GM23338 (cell line): ENCODE data around the gene PLA1A. TPM values are rescaled to one million over a fixed set of nuclear protein-coding genes. Genes with fewer than 3 reads are reported as not detected.

ENCODE experiments used
- ATAC-seq: fragments of 200-7000 bp; cut with Tn5 transposase; 3 replicates; pipeline ENCODE4 v1.9.1; 2020
- DNase-seq: peaks from one replicate; pipeline ENCODE4 v3.0.0-alpha.2; 2015; ENCODE audit warnings: low spot score
- H2AFZ ChIP-seq: fragments of 200-600 bp; sonication (generic); 2 replicates; pipeline ENCODE4 v1.8.0; 2016; ENCODE audit warnings: antibody characterized with exemption, mild to moderate bottlenecking, moderate library complexity
- H3F3A ChIP-seq: fragments of 200-600 bp; sonication (generic); replicated peaks from 2 replicates; pipeline ENCODE4 v1.8.0; 2017; ENCODE audit warnings: antibody characterized with exemption, mixed run types, low read depth
- H3K27ac ChIP-seq: fragments of 200-600 bp; sonication (generic); 2 replicates; pipeline ENCODE4 v1.6.1; 2016; ENCODE audit warnings: low read depth
- H3K27me3 ChIP-seq: fragments of 200-600 bp; sonication (generic); 2 replicates; pipeline ENCODE4 v1.8.0; 2016; ENCODE audit warnings: mild to moderate bottlenecking, mixed run types, moderate library complexity; ENCODE audit not compliant: insufficient read depth
- H3K36me3 ChIP-seq: fragments of 200-600 bp; sonication (generic); 2 replicates; pipeline ENCODE4 v1.8.0; 2016; ENCODE audit warnings: mild to moderate bottlenecking; ENCODE audit not compliant: insufficient read depth
- H3K4me1 ChIP-seq: fragments of 200-600 bp; sonication (generic); 2 replicates; pipeline ENCODE4 v1.8.0; 2016; ENCODE audit warnings: mild to moderate bottlenecking, moderate library complexity; ENCODE audit not compliant: insufficient read depth
- H3K4me2 ChIP-seq: fragments of 200-600 bp; sonication (generic); 2 replicates; pipeline ENCODE4 v1.7.1; 2017; ENCODE audit warnings: mixed run types
- H3K4me3 ChIP-seq: fragments of 200-600 bp; sonication (generic); 2 replicates; pipeline ENCODE4 v1.6.1; 2016; ENCODE audit warnings: mixed run types
- H3K79me2 ChIP-seq: fragments of 200-600 bp; sonication (generic); replicated peaks from 2 replicates; pipeline ENCODE4 v1.8.0; 2017; ENCODE audit warnings: mild to moderate bottlenecking; ENCODE audit not compliant: insufficient read depth
- H3K9me2 ChIP-seq: fragments of 200-600 bp; sonication (generic); 2 replicates; pipeline ENCODE4 v1.8.0; 2017; ENCODE audit not compliant: insufficient read depth
- H4K20me1 ChIP-seq: fragments of 200-600 bp; sonication (generic); replicated peaks from 2 replicates; pipeline ENCODE4 v1.8.0; 2017; ENCODE audit warnings: mild to moderate bottlenecking; ENCODE audit not compliant: insufficient read depth
- H3K27ac Mint-ChIP-seq: 2 replicates; pipeline ENCODE4 v1.8.0; 2020; ENCODE audit warnings: inconsistent platforms, mild to moderate bottlenecking, moderate library complexity, mixed read lengths
- H3K27me3 Mint-ChIP-seq: 3 replicates; pipeline ENCODE4 v1.8.0; 2022; ENCODE audit warnings: low read depth, mild to moderate bottlenecking, moderate library complexity, mixed read lengths, inconsistent platforms; ENCODE audit not compliant: insufficient read depth, poor library complexity
- H3K36me3 Mint-ChIP-seq: 3 replicates; pipeline ENCODE4 v1.8.0; 2021; ENCODE audit warnings: low read depth, mild to moderate bottlenecking, inconsistent platforms, moderate library complexity, mixed read lengths
- H3K4me1 Mint-ChIP-seq: 3 replicates; pipeline ENCODE4 v1.8.0; 2020; ENCODE audit warnings: mild to moderate bottlenecking, inconsistent platforms, mixed read lengths
- H3K4me3 Mint-ChIP-seq: 3 replicates; pipeline ENCODE4 v1.8.0; 2021; ENCODE audit warnings: moderate library complexity, mild to moderate bottlenecking, inconsistent platforms, mixed read lengths
- H3K9me3 Mint-ChIP-seq: 3 replicates; pipeline ENCODE4 v1.8.0; 2020; ENCODE audit warnings: moderate library complexity, mild to moderate bottlenecking, inconsistent platforms, mixed read lengths
- CREB1 ChIP-seq: fragments of 250-450 bp; sonication (Bioruptor Pico); IDR thresholded peaks from 2 replicates; pipeline ENCODE4 v1.5.0; 2020; ENCODE audit warnings: low read depth, mild to moderate bottlenecking, moderate library complexity
- CTCF ChIP-seq, 2 experiments: fragments of 200-600 bp in 1 of 2; sonication (generic) in 1 of 2; conservative IDR thresholded peaks; 2 replicates each; pipeline versions ENCODE4 v1.5.1 to v1.6.1; 2016 to 2017; ENCODE audit warnings: antibody characterized with exemption in 2 of 2, low read depth in 2 of 2, mild to moderate bottlenecking in 2 of 2, moderate library complexity in 1 of 2
- EZH2 ChIP-seq: fragments of 200-600 bp; sonication (generic); IDR thresholded peaks from one replicate; pipeline ENCODE4 v1.8.0; 2017; ENCODE audit warnings: antibody characterized with exemption, mild to moderate bottlenecking, low read depth; ENCODE audit not compliant: unreplicated experiment
- EZH2phosphoT487 ChIP-seq: fragments of 200-600 bp; sonication (generic); IDR thresholded peaks from one replicate; pipeline ENCODE4 v1.8.1; 2018; ENCODE audit warnings: antibody characterized with exemption; ENCODE audit not compliant: unreplicated experiment
- JUNB ChIP-seq: IDR thresholded peaks from one replicate; pipeline ENCODE4 v1.6.1; 2016; ENCODE audit warnings: antibody characterized with exemption; ENCODE audit not compliant: unreplicated experiment
- NANOG ChIP-seq: IDR thresholded peaks from 2 replicates; pipeline ENCODE4 v1.6.1; 2016; ENCODE audit warnings: antibody characterized with exemption, borderline replicate concordance
- POLR2AphosphoS5 ChIP-seq: IDR thresholded peaks from 2 replicates; pipeline ENCODE4 v1.6.1; 2016; ENCODE audit warnings: antibody characterized with exemption, low read depth
- REST ChIP-seq: IDR thresholded peaks from one replicate; pipeline ENCODE4 v1.6.1; 2018; ENCODE audit warnings: antibody characterized with exemption; ENCODE audit not compliant: unreplicated experiment
- STAT1 ChIP-seq: IDR thresholded peaks from one replicate; pipeline ENCODE4 v1.6.1; 2016; ENCODE audit warnings: antibody characterized with exemption; ENCODE audit not compliant: unreplicated experiment
- ZNF114 ChIP-seq: fragments of 250-450 bp; sonication (Bioruptor Pico); IDR thresholded peaks from 2 replicates; pipeline ENCODE4 v1.5.0; 2020; ENCODE audit warnings: mild to moderate bottlenecking, moderate library complexity
- ZNF331 ChIP-seq: fragments of 250-450 bp; sonication (Bioruptor Pico); IDR thresholded peaks from 2 replicates; pipeline ENCODE4 v1.5.0; 2020; ENCODE audit warnings: low read depth, mild to moderate bottlenecking, moderate library complexity
- ZNF462 ChIP-seq: fragments of 250-450 bp; sonication (Bioruptor Pico); IDR thresholded peaks from 2 replicates; pipeline ENCODE4 v1.5.0; 2020; ENCODE audit warnings: mild to moderate bottlenecking, moderate library complexity
- polyA plus RNA-seq: library from polyadenylated mRNA; unstranded; fragments of >200 nt; fragmentation: Nextera tagmentation; extraction: Ambion mirVana; gene quantifications from 2 replicates; pipeline ENCODE4 v1.2.1, GENCODE V29; 2016
- total RNA-seq: library from RNA; depleted of rRNA; stranded (reverse); fragments of >200 nt; shearing (Covaris generic); gene quantifications from 2 replicates; pipeline ENCODE4 v1.2.3, GENCODE V29; 2014
- TF ChIP-seq, protein P1 (sequence below): IDR thresholded peaks from 2 replicates; pipeline ENCODE4 v1.6.1; 2016; ENCODE audit warnings: antibody characterized with exemption

Gene PLA1A
- total and polyA plus RNA-seq, 2 experiments from 2014 or later, result not detected

GRCh38 chr3:119631516-119631915, 33.8 kb downstream of the PLA1A start:
- ATAC-seq (no peak), DNase-seq (no peak)
- Histone ChIP-seq H3K4me1 (no peaks in the 10 kb centered on the region), H3K27me3 (no peaks in the 10 kb centered on the region), H3K9me2 (no peaks in the 10 kb centered on the region), H3K36me3 (no peaks in the 10 kb centered on the region), H3K4me3 (no peak overlapping the region), H4K20me1 (no peaks in the 10 kb centered on the region), H3K4me2 (no peak overlapping the region), H2AFZ (no peak overlapping the region), H3F3A (no peaks in the 10 kb centered on the region), H3K27ac (no peak overlapping the region), H3K79me2 (no peaks in the 10 kb centered on the region)
- H3K36me3 Mint-ChIP-seq, result no peaks in the 10 kb centered on the region
- no peaks in the 10 kb centered on the region for H3K27me3 Mint-ChIP-seq
- TF ChIP-seq POLR2AphosphoS5 (no peak), REST (no peak), EZH2 (no peak), STAT1 (no peak), JUNB (no peak), CTCF (conservative IDR thresholded peaks at IDR 0.05; ENCODE audit: low read depth in 2 of 2) (no peak), ZNF331 (no peak), ZNF114 (CRISPR knock-in tag) (no peak), NANOG (no peak), CREB1 (CRISPR knock-in tag) (no peak), EZH2phosphoT487 (no peak), ZNF462 (no peak)
- TF ChIP-seq, protein P1, sequence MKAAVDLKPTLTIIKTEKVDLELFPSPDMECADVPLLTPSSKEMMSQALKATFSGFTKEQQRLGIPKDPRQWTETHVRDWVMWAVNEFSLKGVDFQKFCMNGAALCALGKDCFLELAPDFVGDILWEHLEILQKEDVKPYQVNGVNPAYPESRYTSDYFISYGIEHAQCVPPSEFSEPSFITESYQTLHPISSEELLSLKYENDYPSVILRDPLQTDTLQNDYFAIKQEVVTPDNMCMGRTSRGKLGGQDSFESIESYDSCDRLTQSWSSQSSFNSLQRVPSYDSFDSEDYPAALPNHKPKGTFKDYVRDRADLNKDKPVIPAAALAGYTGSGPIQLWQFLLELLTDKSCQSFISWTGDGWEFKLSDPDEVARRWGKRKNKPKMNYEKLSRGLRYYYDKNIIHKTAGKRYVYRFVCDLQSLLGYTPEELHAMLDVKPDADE, result no peak
- no peak overlapping the region for H3K4me3 Mint-ChIP-seq
- H3K4me1 Mint-ChIP-seq, result peaks cover 9% of the 10 kb centered on the region; the same call in 2 of the 3 replicates
- H3K27ac Mint-ChIP-seq, result no peak overlapping the region
- H3K9me3 Mint-ChIP-seq, result no peaks in the 10 kb centered on the region
